HG03575 (cell line): Measurements from ENCODE around the gene DHRS11.

ENCODE experiments used
- ATAC-seq: cut with Tn5 transposase; IDR thresholded peaks from one replicate; pipeline ENCODE4 v1.9.1; 2021; ENCODE audit not compliant: unreplicated experiment, insufficient number of reproducible peaks, low FRiP score; ENCODE audit errors: extremely low read depth

DHRS11 gene

GRCh38 chr17:36641877-36642845, 50.5 kb downstream of the DHRS11 start:
- ATAC-seq = no peak

DNA sequence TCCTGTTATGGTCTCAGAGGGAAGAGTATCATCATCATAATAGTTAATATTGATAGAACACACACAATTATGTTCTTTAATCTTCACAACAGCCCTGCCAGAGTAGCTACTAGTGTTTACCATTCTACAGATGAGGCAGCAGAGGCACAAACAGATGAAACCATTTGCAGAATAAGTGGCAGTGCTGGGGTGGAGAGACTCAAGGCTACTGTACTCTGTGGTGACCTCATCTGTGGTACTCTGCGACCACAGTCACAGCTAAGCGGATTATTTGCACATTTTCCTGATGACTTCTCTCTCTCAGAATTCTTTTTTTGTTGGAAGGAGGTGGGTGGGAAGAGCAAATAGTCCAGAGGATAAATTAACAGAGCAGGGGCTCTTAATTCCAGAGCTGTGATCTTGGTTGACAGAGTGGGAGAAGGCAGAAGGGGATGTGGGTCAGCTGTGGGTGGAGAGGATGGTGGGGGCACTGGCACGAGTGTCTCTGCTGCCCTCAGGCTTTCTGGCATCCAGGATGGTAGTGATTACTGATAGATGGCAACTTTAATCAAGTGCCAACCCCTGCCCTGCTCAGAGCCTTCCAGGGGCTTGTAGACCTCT, 51.5 kb downstream of the DHRS11 start:
- ATAC-seq = no peak

DNA sequence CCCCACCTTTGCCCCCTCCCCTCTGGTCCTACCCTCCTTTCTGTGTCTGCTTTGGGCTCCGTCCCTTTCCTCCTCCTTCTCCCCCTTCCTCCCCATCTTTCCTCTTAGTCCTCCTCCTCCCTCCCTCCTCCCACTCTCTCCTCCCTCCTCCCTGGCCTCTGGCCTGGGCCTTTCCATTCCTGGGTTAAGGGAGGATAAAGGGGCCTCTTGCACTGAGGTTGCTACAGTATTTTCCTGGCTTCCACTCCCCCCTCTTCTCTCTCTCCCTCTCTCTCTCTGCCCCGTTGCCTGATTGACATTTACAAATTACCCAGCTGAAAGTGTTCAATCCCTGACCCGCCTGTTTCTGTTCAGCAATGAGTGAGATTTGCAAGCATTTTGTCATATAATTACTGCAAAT, 53.7 kb downstream of the DHRS11 start:
- ATAC-seq = no peak

DNA sequence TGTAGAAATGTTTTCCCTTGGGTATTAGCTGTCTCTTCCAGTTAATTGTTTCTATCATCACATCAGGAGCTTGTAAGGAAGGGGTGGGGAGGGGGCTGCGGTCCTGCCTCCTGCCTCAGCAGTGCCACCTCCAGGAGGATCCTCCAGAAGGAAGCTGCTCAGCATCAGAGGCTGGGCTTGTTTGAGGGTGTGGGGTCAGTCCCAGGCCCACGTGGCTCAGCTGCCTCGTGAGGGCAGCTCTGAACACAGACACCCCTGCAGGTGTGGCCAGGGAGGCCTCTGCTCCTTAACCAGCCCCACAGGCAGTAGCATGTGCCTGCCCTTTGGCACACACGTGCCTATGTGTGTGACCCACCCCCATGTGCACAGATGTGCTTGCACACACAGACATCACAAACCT, 56.0 kb downstream of the DHRS11 start:
- no peak for ATAC-seq

DNA sequence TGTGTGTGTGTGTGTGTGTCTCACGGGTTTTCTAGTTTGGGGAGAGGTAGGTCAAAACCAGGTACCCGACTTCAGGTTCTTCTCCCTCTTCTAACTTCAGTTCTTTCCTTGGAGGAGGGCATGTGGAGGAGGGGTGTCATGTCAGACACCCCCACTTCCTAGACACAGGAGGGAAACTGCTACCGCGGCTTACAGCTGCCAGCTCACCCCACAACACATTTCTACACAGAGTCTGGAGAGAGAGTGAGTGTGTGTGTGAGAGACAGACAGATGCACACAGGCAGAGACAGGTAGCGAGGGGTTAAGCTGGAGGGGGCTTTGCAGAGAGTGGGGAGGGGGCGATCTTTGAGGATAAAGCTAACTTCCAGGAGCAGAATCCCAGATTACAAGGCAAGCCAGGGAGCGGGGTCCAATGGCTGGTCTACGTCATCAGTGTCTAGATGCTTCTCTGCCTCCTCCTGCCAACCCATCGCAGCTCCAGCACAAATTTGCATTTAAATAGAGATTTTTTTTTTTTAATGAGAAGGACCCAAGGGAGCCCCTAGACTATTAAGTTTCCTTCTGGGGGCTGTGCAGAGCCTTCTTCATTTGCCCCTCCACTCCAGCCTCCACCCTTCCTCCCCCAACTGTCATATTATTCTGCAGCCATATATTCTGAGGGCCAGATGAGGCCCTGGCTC, 58.6 kb downstream of the DHRS11 start:
- no peak for ATAC-seq
